Small intestine (tissue), 7 donors: ENCODE measurements around the gene ALOX5AP. TPM values are rescaled to one million over a fixed set of nuclear protein-coding genes. Genes with fewer than 3 reads are reported as not detected.
"Not testable (repeated sequence)": the region's sequence is repeated elsewhere in the genome, so short reads cannot be mapped to it uniquely, and the experiment has no call there.

ENCODE experiments used
- DNase-seq, 2 donors: peaks; one replicate each; pipeline versions ENCODE4 v3.0.0 to v3.0.0-alpha.2; 2013
- FAIRE-seq: peaks from 2 replicates; lab custom pipeline; 2012; peaks lifted over from hg19 to GRCh38; lab: Jason Lieb, UNC
- H3K27ac ChIP-seq, 3 donors: one replicate each; pipeline ENCODE4 v1.5.1; 2013; ENCODE audit warnings: low read length in 2 of 3, mild to moderate bottlenecking in 2 of 3, control low read depth in 1 of 3, inconsistent platforms in 1 of 3, low read depth in 1 of 3, moderate library complexity in 1 of 3
- H3K27me3 ChIP-seq, 3 donors: one replicate each; pipeline ENCODE4 v1.6.1; 2013; ENCODE audit warnings: low read length in 3 of 3, inconsistent platforms in 1 of 3; ENCODE audit not compliant: control insufficient read depth in 3 of 3, insufficient read depth in 3 of 3
- H3K36me3 ChIP-seq, 3 donors: one replicate each; pipeline ENCODE4 v1.6.1; 2013; ENCODE audit warnings: low read length in 3 of 3, inconsistent platforms in 1 of 3, low read depth in 1 of 3, mild to moderate bottlenecking in 1 of 3, moderate library complexity in 1 of 3; ENCODE audit not compliant: control insufficient read depth in 3 of 3, insufficient read depth in 2 of 3
- H3K4me1 ChIP-seq, 3 donors: one replicate each; pipeline ENCODE4 v1.6.1; 2013; ENCODE audit warnings: low read length in 2 of 3, inconsistent platforms in 1 of 3, low read depth in 1 of 3, mild to moderate bottlenecking in 1 of 3, moderate library complexity in 1 of 3; ENCODE audit not compliant: control insufficient read depth in 3 of 3, insufficient read depth in 2 of 3
- H3K4me3 ChIP-seq, 3 donors: one replicate each; pipeline ENCODE4 v1.5.1; 2013; ENCODE audit warnings: low read length in 3 of 3, control low read depth in 1 of 3, inconsistent platforms in 1 of 3, low read depth in 1 of 3, mild to moderate bottlenecking in 1 of 3, moderate library complexity in 1 of 3
- H3K9me3 ChIP-seq, 2 donors: one replicate each; pipeline ENCODE4 v1.6.1; 2013; ENCODE audit warnings: low read depth in 1 of 2, low read length in 1 of 2; ENCODE audit not compliant: control insufficient read depth in 2 of 2, insufficient read depth in 1 of 2
- WGBS, 3 donors: extraction: QIAGEN DNeasy Blood & Tissue Kit; methylation state at CpG; one replicate each; pipeline ENCODE4 v1.1.7; 2013; 5-methylcytosine and 5-hydroxymethylcytosine counted together
- polyA plus RNA-seq, 4 donors: library from polyadenylated mRNA; stranded (reverse) in 3 of 4; unstranded in 1 of 4; fragments of 200-250 nt in 3 of 4; fragments of 120-200 nt in 1 of 4; gene quantifications; one replicate each; pipeline versions ENCODE4 v1.2.1 to v1.2.3, GENCODE V29; 2013
- donor health status: healthy with polysubstance abuse.
- donor health status: control.
- donor health status: control.
- donor health status: Bipolar disorder and iron deficiency.
- donor health status: healthy.

Gene ALOX5AP
- polyA plus RNA-seq, 4 donors: 5.5 to 36.1 (median 16.5) TPM

- H3K4me1 ChIP-seq: peaks cover 27 to 50% (median 33%) of the 10 kb centered on the region in 3 donors
- H3K4me3 ChIP-seq: no peak overlapping the region
- FAIRE-seq (no peak), DNase-seq (peak; percentile 77 to 93)
- H3K9me3 ChIP-seq: no peaks in the 10 kb centered on the region
- H3K27me3 ChIP-seq: no peaks in the 10 kb centered on the region
- 23 to 38% (median 25%) methylated on average over 9 of the region's 9 CpGs for WGBS, 3 donors
- H3K27ac ChIP-seq: peak overlapping the region; percentile 53 to 75 (median 60)
- H3K36me3 ChIP-seq: no peaks in the 10 kb centered on the region
Observed at GRCh38 chr13:30745906-30746686, 10.8 kb downstream of the ALOX5AP start.

DNA sequence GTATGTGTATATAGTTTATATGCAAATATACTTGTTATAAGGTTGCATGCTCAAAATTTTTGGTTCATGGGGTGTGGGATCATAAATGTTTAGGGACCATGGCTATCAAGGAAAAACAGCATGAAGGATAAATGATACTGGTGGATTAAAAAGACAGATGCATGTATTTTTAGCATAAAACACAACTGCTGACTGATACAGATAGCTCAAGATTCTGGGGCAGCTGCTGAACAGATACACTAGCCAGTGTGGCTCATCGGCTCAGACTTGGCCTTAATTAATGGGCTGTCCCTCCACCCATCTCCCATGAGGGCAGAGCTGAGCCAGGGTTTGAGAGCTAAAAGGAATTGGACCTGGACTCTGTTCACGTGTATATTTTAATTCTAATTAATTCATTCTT, 11.4 kb downstream of the ALOX5AP start:
- no peak overlapping the region for H3K4me3 ChIP-seq
- FAIRE-seq: no peak
- DNase-seq: no peak
- peaks cover 27 to 50% (median 33%) of the 10 kb centered on the region in 3 donors for H3K4me1 ChIP-seq
- H3K9me3 ChIP-seq: no peaks in the 10 kb centered on the region
- H3K36me3 ChIP-seq: no peaks in the 10 kb centered on the region
- H3K27ac ChIP-seq: peak overlapping the region in 1 of 3 donors; percentile 34
- no peaks in the 10 kb centered on the region for H3K27me3 ChIP-seq
- WGBS, 3 donors: 18 to 47% (median 42%) methylated on average over 2 of the region's 2 CpGs

- 90 to 97% (median 97%) methylated on average over 6 of the region's 6 CpGs for WGBS, 3 donors
- FAIRE-seq, H3K36me3 ChIP-seq, H3K4me3 ChIP-seq, H3K9me3 ChIP-seq, H3K27ac ChIP-seq, DNase-seq, H3K27me3 ChIP-seq: not testable (repeated sequence)
- H3K4me1 ChIP-seq: peaks cover 27 to 54% (median 30%) of the 10 kb centered on the region in 3 donors
Observed at GRCh38 chr13:30747845-30748244, 12.5 kb downstream of the ALOX5AP start.

- H3K27me3 ChIP-seq: no peaks in the 10 kb centered on the region
- no peaks in the 10 kb centered on the region for H3K9me3 ChIP-seq
- DNase-seq (no peak), FAIRE-seq (no peak)
- no peak overlapping the region for H3K27ac ChIP-seq
- H3K36me3 ChIP-seq: no peaks in the 10 kb centered on the region
- WGBS, 3 donors: 71 to 92% (median 85%) methylated on average over 2 of the region's 2 CpGs
- H3K4me1 ChIP-seq: peaks cover 23 to 49% (median 28%) of the 10 kb centered on the region in 3 donors
- no peak overlapping the region for H3K4me3 ChIP-seq
Observed at GRCh38 chr13:30748717-30749116, 13.4 kb downstream of the ALOX5AP start.

DNA sequence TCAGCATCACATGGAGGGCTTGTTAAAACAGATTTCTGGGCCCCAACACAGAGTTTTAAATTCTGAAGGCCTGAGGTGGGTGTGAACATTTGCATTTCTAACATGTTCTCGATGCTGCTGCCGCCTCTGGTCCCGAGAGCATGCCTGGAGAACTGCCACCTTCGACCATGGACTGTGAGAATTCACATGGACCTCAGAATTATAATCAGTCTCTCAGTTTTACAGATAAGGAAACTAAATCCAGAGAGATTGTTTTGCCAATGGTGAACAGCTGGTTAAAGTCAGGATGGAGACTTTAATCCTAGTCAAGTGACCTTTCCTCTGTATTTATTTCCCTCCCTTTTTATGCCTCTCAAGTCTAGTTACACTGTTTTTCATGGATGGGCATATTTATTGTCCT, 14.7 kb downstream of the ALOX5AP start:
- FAIRE-seq: no peak
- H3K9me3 ChIP-seq: no peaks in the 10 kb centered on the region
- H3K27me3 ChIP-seq: no peaks in the 10 kb centered on the region
- no peak overlapping the region for H3K27ac ChIP-seq
- peaks cover 16 to 36% (median 18%) of the 10 kb centered on the region in 3 donors for H3K4me1 ChIP-seq
- DNase-seq: peak in 1 of 2 donors; percentile 54
- no peaks in the 10 kb centered on the region for H3K36me3 ChIP-seq
- H3K4me3 ChIP-seq: no peak overlapping the region
- whole genome bisulfite sequencing, 3 donors: 20 to 61% (median 35%) methylated on average over 4 of the region's 4 CpGs

GRCh38 chr13:30751183-30751933, 16.0 kb downstream of the ALOX5AP start:
- H3K9me3 ChIP-seq: no peaks in the 10 kb centered on the region
- H3K4me1 ChIP-seq: peaks cover 7 to 23% (median 7%) of the 10 kb centered on the region in 3 donors
- no peaks in the 10 kb centered on the region for H3K36me3 ChIP-seq
- FAIRE-seq: no peak
- peaks cover 0 to 5% (median 0%) of the 10 kb centered on the region in 3 donors for H3K27me3 ChIP-seq
- H3K4me3 ChIP-seq: no peak overlapping the region
- DNase-seq: no peak
- WGBS, 3 donors: 87 to 91% (median 89%) methylated on average over 8 of the region's 8 CpGs
- H3K27ac ChIP-seq: no peak overlapping the region

DNA sequence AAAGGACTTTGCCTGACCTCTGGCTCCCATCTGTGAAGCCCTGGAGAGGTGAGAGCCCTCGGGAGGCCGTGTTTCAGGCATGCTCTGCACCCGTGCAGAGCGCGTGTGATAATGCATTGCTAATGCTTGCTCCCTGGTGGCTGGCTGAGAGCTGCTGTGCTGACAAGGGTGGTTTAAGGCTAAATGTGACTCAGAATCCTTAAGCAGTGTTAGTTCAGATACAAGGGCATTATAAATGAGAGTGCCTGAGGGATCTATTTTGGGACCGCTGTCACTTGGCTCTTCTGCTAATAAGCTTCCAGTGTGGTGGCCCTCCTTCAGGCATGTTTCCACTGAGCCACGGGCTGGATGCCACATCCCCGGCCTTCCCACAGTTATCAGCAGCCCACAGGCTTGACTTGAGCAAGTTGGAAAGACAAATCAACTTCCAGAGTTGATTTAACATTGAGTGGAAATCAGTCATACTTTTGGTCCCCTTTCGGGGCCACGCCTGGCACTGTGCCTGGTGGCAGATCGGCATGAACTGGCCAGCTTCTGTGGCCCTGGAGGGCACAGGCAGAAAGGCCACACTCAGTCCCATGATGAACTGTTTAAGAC, 17.0 kb downstream of the ALOX5AP start:
- H3K36me3 ChIP-seq: no peaks in the 10 kb centered on the region
- peaks cover 0 to 5% (median 0%) of the 10 kb centered on the region in 3 donors for H3K27me3 ChIP-seq
- H3K9me3 ChIP-seq: no peaks in the 10 kb centered on the region
- 52 to 71% (median 65%) methylated on average over 11 of the region's 11 CpGs for WGBS, 3 donors
- H3K27ac ChIP-seq: peak overlapping the region in 1 of 3 donors; percentile 57
- H3K4me1 ChIP-seq: peaks cover 7 to 16% (median 7%) of the 10 kb centered on the region in 3 donors
- peak in 1 of 2 donors; percentile 56 for DNase-seq
- no peak overlapping the region for H3K4me3 ChIP-seq
- no peak for FAIRE-seq

- WGBS, 3 donors: 85 to 92% (median 91%) methylated on average over 8 of the region's 8 CpGs
- FAIRE-seq: no peak
- peaks cover 0 to 5% (median 0%) of the 10 kb centered on the region in 3 donors for H3K27me3 ChIP-seq
- peak overlapping the region in 1 of 3 donors; percentile 57 for H3K27ac ChIP-seq
- no peak overlapping the region for H3K4me3 ChIP-seq
- no peaks in the 10 kb centered on the region for H3K9me3 ChIP-seq
- DNase-seq: no peak
- no peaks in the 10 kb centered on the region for H3K36me3 ChIP-seq
- H3K4me1 ChIP-seq: peaks cover 7 to 16% (median 7%) of the 10 kb centered on the region in 3 donors
Observed at GRCh38 chr13:30753030-30753616, 17.8 kb downstream of the ALOX5AP start.
